Stomach (tissue), 9 donors: ENCODE data around the gene LRCH1. TPM values are rescaled to one million over a fixed set of nuclear protein-coding genes. Genes with fewer than 3 reads are reported as not detected.

Experiments used
- DNase-seq, 2 donors: peaks; one replicate each; pipeline versions ENCODE4 v3.0.0 to v3.0.0-alpha.2; 2013 to 2019
- H3K27ac ChIP-seq, 5 donors: fragments of 200-600 bp in 4 of 5; sonication (generic) in 4 of 5; one replicate each; pipeline ENCODE4 v1.5.1; 2013 to 2019; ENCODE audit warnings: mild to moderate bottlenecking in 1 of 5, moderate library complexity in 1 of 5
- H3K27me3 ChIP-seq, 3 donors: fragments of 200-600 bp; sonication (generic); one replicate each; pipeline ENCODE4 v1.5.1; 2017 to 2019; ENCODE audit warnings: mixed run types in 1 of 3
- H3K36me3 ChIP-seq, 4 donors: fragments of 200-600 bp; sonication (generic); 1 replicate in 3 of 4; 2 replicates in 1 of 4; pipeline ENCODE4 v1.5.1; 2016 to 2019
- H3K4me1 ChIP-seq, 4 donors: fragments of 200-600 bp; sonication (generic); one replicate each; pipeline ENCODE4 v1.5.1; 2016 to 2019
- H3K4me3 ChIP-seq, 4 donors: fragments of 200-600 bp; sonication (generic) in 3 of 4; one replicate each; pipeline ENCODE4 v1.5.1; 2016 to 2019; ENCODE audit warnings: mild to moderate bottlenecking in 1 of 4
- H3K9me3 ChIP-seq, 4 donors: fragments of 200-600 bp; sonication (generic); one replicate each; pipeline ENCODE4 v1.5.1; 2016 to 2019
- CTCF ChIP-seq, 7 experiments: fragments of 450-650 bp in 4 of 7; fragments of 200-600 bp in 3 of 7; sonication (generic) in 3 of 7; IDR thresholded peaks; one replicate each; pipeline ENCODE4 v1.5.1; 2016 to 2019; ENCODE audit warnings: antibody characterized with exemption in 7 of 7, control low read depth in 2 of 7, mild to moderate bottlenecking in 1 of 7
- EP300 ChIP-seq: sonication (generic); formaldehyde crosslinking; IDR thresholded peaks from one replicate; pipeline ENCODE4 v1.6.1; 2017; ENCODE audit warnings: antibody characterized with exemption
- POLR2A ChIP-seq, 4 donors: fragments of 450-650 bp; IDR thresholded peaks; one replicate each; pipeline ENCODE4 v1.6.1; 2016; ENCODE audit warnings: antibody characterized with exemption in 4 of 4, control low read depth in 2 of 4, mild to moderate bottlenecking in 1 of 4, moderate library complexity in 1 of 4
- POLR2AphosphoS5 ChIP-seq, 3 donors: sonication (generic); formaldehyde crosslinking; IDR thresholded peaks; one replicate each; pipeline ENCODE4 v1.6.1; 2016; ENCODE audit warnings: antibody characterized with exemption in 3 of 3
- WGBS, 5 donors: extraction: QIAGEN DNeasy Blood & Tissue Kit in 3 of 5; methylation state at CpG; one replicate each; pipeline versions ENCODE4 v1.1.5 to v1.1.7; 2013 to 2018; 5-methylcytosine and 5-hydroxymethylcytosine counted together
- intact Hi-C: fragments of 100-400 bp; cut with DNase I; formaldehyde crosslinking; loops from one replicate; pipeline ENCODE4 v1.15.1; 2023; ENCODE audit warnings: low total_unique reads
- polyA plus RNA-seq, 3 donors: library from polyadenylated mRNA; stranded (reverse); fragments of 200-250 nt; gene quantifications; one replicate each; pipeline ENCODE4 v1.2.3, GENCODE V29; 2013
- total RNA-seq, 5 donors: library from RNA; depleted of rRNA; stranded (reverse); fragments of >200 nt; gene quantifications; one replicate each; pipeline versions ENCODE4 v1.1.0 to v1.2.3, GENCODE V29; 2014 to 2016
- donor health status: healthy with polysubstance abuse.
- donor health status: Bipolar disorder and iron deficiency.
- donor health status: healthy.

LRCH1 gene
- total and polyA plus RNA-seq, 8 donors = 5.4 to 70.6 (median 19.4) TPM

- H3K4me1 ChIP-seq = peaks cover 87 to 100% (median 97%) of the 10 kb centered on the region in 4 donors
- TF ChIP-seq POLR2AphosphoS5 (IDR thresholded peaks at IDR 0.05) (no peak), EP300 (no peak), POLR2A (IDR thresholded peaks at IDR 0.05) (no peak), CTCF (IDR thresholded peaks at IDR 0.05) (no peak)
- DNase-seq = no peak
- no peaks in the 10 kb centered on the region for H3K36me3 ChIP-seq
- peak overlapping the region; percentile 51 to 74 (median 68) for H3K27ac ChIP-seq
- H3K27me3 ChIP-seq = no peaks in the 10 kb centered on the region
- intact Hi-C loops = loop anchor here (10.0 kb wide), 1 partner anchor 48 kb away; the partner anchor contains the start of gene LRCH1
- WGBS, 5 donors = 63 to 75% (median 67%) methylated on average over 4 of the region's 4 CpGs
- H3K9me3 ChIP-seq = no peaks in the 10 kb centered on the region
- H3K4me3 ChIP-seq = no peak overlapping the region
Observed at GRCh38 chr13:46603165-46603603, 50.2 kb downstream of the LRCH1 start.

- peaks cover 90 to 100% (median 95%) of the 10 kb centered on the region in 4 donors for H3K4me1 ChIP-seq
- peak in 2 of 3 donors; percentile 17 to 32 for TF ChIP-seq POLR2AphosphoS5 (IDR thresholded peaks at IDR 0.05)
- no peak for TF ChIP-seq EP300
- TF ChIP-seq CTCF (IDR thresholded peaks at IDR 0.05) = no peak
- peak overlapping the region; percentile 62 to 93 (median 73) for H3K27ac ChIP-seq
- H3K36me3 ChIP-seq = no peaks in the 10 kb centered on the region
- no peaks in the 10 kb centered on the region for H3K9me3 ChIP-seq
- 28 to 55% (median 49%) methylated on average over 5 of the region's 5 CpGs for WGBS, 5 donors
- no peak for DNase-seq
- intact Hi-C loops = loop anchor here (10.0 kb wide), 1 partner anchor 50 kb away; the partner anchor contains the start of gene LRCH1
- no peak overlapping the region for H3K4me3 ChIP-seq
- H3K27me3 ChIP-seq = no peaks in the 10 kb centered on the region
Observed at GRCh38 chr13:46604226-46604990, 51.4 kb downstream of the LRCH1 start.

- H3K9me3 ChIP-seq = no peaks in the 10 kb centered on the region
- peak overlapping the region; percentile 62 to 78 (median 73) for H3K27ac ChIP-seq
- H3K4me3 ChIP-seq = no peak overlapping the region
- peaks cover 82 to 98% (median 91%) of the 10 kb centered on the region in 4 donors for H3K4me1 ChIP-seq
- DNase-seq = peak in 1 of 2 donors; percentile 77
- 19 to 33% (median 22%) methylated on average over 4 of the region's 4 CpGs for WGBS, 5 donors
- intact Hi-C loops = loop anchor here (10.0 kb wide), 1 partner anchor 50 kb away; the partner anchor contains the start of gene LRCH1
- TF ChIP-seq POLR2A (IDR thresholded peaks at IDR 0.05) (no peak), POLR2AphosphoS5 (IDR thresholded peaks at IDR 0.05) (no peak), CTCF (IDR thresholded peaks at IDR 0.05) (no peak), EP300 (no peak)
- no peaks in the 10 kb centered on the region for H3K36me3 ChIP-seq
- no peaks in the 10 kb centered on the region for H3K27me3 ChIP-seq
Observed at GRCh38 chr13:46605076-46605824, 52.3 kb downstream of the LRCH1 start.

DNA sequence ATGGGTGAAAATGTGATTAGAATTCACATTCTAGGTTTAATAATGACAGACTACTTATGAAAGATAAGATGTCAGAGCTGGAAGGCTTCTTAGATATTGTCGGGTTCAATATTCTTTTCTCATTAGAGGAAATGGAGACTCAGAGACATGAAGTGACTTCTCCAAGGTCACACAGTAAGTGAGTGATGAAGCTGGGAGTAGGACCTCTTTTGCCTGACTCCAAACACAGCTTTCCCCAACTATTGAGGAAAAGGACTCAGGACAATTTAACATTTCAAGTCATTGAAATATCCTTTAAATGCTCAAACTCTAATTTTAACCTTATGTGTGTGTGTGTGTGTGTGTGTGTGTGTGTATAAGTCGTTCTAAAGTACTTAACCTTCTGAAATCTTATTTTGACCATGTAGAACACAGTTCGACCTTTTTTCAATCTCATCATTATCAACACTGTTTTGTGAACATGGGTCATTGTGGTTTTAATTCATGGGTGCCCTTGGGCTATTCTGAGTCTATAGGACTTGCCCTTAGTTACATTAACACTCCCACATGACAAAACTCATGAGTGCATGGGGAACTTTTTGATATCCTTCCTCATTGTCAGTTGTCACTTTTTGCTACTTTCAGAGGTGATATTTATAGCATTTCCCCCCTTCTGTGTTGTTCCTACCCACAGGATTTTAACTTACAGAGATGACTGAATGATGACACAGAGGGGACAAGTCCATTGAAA lies 53.0 kb downstream of the LRCH1 start:
- peak overlapping the region in 4 of 5 donors; percentile 62 to 74 (median 70) for H3K27ac ChIP-seq
- intact Hi-C loops = loop anchor here (10.0 kb wide), 1 partner anchor 51 kb away; the partner anchor contains the start of gene LRCH1

More for the DNA sequence above, 53.0 kb downstream of the LRCH1 start:
- TF ChIP-seq CTCF (IDR thresholded peaks at IDR 0.05) = no peak
- no peak for TF ChIP-seq EP300
- TF ChIP-seq POLR2AphosphoS5 (IDR thresholded peaks at IDR 0.05) = no peak
- no peak for TF ChIP-seq POLR2A (IDR thresholded peaks at IDR 0.05)
- DNase-seq = no peak
- no peaks in the 10 kb centered on the region for H3K9me3 ChIP-seq
- no peak overlapping the region for H3K4me3 ChIP-seq
- H3K27me3 ChIP-seq = no peaks in the 10 kb centered on the region
- H3K36me3 ChIP-seq = no peaks in the 10 kb centered on the region
- WGBS, 5 donors = 37 to 62% (median 41%) methylated on average over 3 of the region's 3 CpGs
- peaks cover 75 to 91% (median 85%) of the 10 kb centered on the region in 4 donors for H3K4me1 ChIP-seq
